LNCaP clone FGC (cell line): Measurements from ENCODE around the gene KRTAP11-1.

Experiments
- DNase-seq: peaks from one replicate; pipeline ENCODE4 v3.0.0-alpha.2; 2011; ENCODE audit warnings: low read depth
- H3K4me3 ChIP-seq: 2 replicates; pipeline ENCODE4 v1.5.1; 2011; ENCODE audit warnings: mild to moderate bottlenecking, low read depth, low read length, control low read depth
- TF ChIP-seq, protein P1 (sequence below): IDR thresholded peaks from 2 replicates; pipeline ENCODE4 v1.5.1; 2012; ENCODE audit warnings: mild to moderate bottlenecking; ENCODE audit not compliant: control insufficient read depth, insufficient read depth; ENCODE audit errors: extremely low read depth

The KRTAP11-1 gene, protein sequence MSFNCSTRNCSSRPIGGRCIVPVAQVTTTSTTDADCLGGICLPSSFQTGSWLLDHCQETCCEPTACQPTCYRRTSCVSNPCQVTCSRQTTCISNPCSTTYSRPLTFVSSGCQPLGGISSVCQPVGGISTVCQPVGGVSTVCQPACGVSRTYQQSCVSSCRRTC

DNA sequence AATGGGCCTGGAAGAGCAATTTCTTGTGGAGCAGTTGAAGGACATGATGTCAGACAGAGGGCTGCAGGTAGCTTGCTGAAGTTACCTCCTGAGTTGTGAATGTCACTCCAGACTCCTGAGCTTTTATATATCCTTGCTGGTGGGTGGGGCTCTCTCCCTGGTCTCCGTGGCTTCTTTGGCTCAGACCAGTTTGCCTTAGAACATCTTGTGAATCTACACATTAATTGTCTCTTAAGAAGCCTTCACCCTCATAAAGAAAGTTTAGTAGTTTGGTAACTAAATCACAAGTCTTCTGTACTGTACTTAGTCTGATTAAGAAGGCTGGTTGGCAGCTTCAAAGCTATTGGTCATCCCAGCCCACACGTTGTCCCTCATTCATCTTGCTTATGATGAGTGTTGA lies at the start of gene KRTAP11-1:
Gene KRTAP11-1 (minus strand): TSS at position 101 of the 400 bp plus-strand sequence. CDS start 56 bp downstream, at position 45.
- H3K4me3 ChIP-seq, result no peak within 1 kb of the TSS
- TF ChIP-seq, protein P1, sequence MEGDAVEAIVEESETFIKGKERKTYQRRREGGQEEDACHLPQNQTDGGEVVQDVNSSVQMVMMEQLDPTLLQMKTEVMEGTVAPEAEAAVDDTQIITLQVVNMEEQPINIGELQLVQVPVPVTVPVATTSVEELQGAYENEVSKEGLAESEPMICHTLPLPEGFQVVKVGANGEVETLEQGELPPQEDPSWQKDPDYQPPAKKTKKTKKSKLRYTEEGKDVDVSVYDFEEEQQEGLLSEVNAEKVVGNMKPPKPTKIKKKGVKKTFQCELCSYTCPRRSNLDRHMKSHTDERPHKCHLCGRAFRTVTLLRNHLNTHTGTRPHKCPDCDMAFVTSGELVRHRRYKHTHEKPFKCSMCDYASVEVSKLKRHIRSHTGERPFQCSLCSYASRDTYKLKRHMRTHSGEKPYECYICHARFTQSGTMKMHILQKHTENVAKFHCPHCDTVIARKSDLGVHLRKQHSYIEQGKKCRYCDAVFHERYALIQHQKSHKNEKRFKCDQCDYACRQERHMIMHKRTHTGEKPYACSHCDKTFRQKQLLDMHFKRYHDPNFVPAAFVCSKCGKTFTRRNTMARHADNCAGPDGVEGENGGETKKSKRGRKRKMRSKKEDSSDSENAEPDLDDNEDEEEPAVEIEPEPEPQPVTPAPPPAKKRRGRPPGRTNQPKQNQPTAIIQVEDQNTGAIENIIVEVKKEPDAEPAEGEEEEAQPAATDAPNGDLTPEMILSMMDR, result no peak
- no peak for DNase-seq

DNA sequence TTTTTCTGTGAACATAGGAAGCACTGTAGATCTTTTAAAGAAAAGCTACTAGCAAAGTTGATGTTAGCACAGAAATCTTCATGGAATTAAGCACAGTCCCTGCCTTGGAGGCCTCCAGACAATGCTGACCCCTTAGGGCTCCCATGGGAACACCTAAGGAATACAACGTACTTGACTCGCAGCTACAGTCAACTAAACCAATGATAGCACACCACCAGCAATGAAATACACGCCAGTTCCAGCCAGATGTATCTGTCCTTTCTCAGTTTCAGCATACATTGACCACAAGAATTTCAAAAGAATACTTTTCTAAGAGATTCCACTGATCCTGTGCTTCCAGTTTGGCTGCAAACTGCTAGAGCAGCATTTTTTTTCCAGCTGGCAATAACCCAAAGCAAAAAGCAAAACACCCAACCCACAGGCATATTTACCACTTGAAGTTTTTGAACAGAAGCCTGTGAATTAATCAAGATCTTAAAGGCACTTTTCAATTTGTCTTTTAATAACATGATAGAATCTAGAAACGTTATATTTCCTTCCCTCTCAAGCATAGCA lies 42.8 kb upstream of the KRTAP11-1 start:
- H3K4me3 ChIP-seq, result no peak overlapping the region
- TF ChIP-seq, protein P1, result no peak
- DNase-seq, result no peak

DNA sequence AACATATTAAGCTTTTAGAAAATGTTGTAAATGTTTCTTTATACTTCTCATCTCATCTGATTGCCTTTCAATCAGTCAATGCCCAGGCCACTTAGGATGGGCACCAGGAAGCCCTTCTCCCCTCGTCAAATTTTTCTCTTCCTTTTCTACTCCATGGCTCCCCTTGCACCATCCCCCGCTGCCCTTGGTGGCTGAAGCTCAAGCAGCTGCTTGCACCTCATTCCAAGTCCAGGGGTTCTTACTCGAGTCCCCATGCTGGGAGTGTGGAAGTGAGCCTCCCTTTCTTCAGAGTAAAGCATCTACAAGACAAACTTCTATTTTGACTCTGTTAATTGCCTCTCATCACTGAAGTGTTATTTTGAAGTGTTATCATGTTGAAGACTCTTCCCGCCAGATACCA lies 39.7 kb upstream of the KRTAP11-1 start:
- DNase-seq, result no peak
- TF ChIP-seq, protein P1, result no peak
- no peak overlapping the region for H3K4me3 ChIP-seq

DNA sequence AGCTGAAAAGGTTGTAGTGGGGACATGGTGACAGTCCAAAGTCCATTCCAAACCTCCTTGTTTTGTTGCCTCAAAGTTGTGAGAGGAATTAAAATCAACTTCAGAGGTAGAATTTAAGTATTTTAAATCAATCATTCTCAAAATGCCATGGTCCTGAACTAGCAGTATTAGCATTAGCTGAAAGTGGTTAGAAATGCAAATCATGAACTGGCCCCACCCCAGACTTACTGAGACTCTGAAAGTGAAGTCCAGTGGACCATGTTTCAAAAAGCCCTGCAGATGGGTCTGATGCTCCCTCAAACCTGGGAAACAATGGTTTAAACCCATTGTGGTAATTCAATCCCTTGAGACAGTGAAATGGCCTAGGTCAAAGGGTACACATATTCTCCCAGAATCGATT lies 36.2 kb upstream of the KRTAP11-1 start:
- H3K4me3 ChIP-seq, result no peak overlapping the region
- DNase-seq, result no peak
- TF ChIP-seq, protein P1, result no peak

DNA sequence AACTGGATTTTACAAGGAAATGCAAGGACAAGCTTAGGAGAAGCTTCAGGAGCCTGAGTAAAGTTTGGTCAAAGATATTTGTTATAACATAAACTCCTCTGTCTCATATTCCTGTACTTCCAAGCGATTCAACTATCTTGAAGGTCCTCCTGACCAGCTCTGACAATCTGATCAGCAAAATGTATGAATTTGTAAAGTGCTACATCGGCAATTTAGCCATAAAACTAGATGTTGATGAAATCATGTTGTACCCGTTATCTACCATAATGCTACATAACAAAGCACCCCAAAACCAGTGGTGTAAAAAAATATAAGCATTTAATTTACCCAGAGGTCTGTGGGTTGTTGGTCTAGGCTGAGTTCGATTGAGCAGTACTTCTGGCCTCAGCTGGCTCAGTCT lies 19.5 kb upstream of the KRTAP11-1 start:
- DNase-seq, result no peak

DNA sequence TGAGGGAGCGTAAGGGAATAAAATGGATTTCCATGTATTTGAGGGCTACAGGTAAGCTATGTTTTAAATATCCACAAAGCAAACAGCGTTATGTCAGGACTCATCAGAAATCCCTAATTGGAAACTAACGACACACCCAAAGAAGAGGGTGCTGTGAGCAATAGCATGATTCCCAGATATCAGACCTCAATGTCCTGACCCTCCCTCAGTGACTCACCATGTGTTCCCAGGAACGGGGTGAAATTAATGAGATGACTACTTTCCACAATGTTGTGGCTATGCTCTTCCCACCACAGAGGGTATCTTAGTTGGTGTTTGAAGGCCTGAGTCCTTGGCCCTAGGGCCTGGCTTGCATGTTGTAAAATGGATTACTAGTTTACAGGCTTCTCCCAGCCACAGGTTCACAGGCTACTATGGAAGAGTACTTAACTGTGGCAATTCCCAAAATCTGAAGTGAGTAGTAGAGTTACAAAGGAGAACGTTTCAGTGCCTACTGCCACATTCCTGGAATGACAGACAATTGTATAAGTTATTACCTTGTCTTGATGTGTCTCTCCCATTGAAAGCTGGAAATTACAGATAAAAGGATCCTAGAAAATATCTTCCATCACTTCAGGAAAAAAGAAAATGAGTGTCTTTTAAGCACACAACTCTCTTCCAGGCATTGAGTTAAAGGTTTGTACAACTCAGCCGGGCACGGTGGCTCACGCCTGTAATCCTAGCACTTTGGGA lies 1.7 kb upstream of the KRTAP11-1 start:
- TF ChIP-seq, protein P1, result no peak
- DNase-seq, result no peak
- H3K4me3 ChIP-seq, result no peak overlapping the region

More for the DNA sequence above, 19.5 kb upstream of the KRTAP11-1 start:
- H3K4me3 ChIP-seq, result no peak overlapping the region
- TF ChIP-seq, protein P1, result no peak
